HG03135 (cell line): Measurements from ENCODE around the gene RGS7BP.

Experiments
- ATAC-seq: cut with Tn5 transposase; IDR thresholded peaks from one replicate; pipeline ENCODE4 v1.9.1; 2021; ENCODE audit warnings: mild to moderate bottlenecking, moderate library complexity; ENCODE audit not compliant: unreplicated experiment

The RGS7BP gene

DNA sequence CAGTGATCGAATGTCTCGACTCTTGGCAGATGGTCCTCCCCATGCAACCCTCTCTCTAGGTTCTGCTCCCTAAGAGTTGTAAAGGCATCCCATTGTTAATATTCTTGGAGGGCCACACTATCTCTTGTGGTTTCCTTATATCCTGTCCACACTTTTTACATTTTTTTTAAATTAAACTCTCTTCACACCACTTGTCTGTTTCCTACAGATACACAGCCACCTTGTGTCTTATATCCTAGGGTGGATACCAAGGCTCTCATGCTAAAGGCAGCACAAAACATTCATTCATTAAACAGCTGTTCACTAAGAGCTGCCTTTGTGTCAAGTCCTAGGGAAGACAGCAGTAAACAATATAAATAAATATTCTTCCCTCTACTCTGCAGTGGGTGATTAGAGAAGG lies 124.0 kb downstream of the RGS7BP start:
- no peak for ATAC-seq

DNA sequence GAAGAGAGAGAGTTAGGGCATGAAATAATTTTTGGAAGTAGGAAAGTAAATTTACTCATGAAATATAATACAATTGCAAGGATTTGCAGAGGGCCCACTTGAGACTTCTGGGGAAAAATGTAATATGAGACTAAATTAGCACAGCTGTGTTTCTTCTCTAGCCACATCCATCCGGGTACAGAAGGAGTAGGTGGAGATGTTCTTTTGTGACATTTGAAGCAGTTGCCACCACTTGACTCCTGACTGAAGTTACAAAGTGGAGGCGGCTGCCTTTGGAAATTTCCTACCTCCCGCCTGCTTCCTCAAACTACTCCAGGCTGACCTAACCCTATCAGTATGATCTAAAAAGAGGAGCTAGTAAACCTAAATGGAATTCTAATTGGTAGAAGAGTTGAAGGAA lies 126.4 kb downstream of the RGS7BP start:
- no peak for ATAC-seq

DNA sequence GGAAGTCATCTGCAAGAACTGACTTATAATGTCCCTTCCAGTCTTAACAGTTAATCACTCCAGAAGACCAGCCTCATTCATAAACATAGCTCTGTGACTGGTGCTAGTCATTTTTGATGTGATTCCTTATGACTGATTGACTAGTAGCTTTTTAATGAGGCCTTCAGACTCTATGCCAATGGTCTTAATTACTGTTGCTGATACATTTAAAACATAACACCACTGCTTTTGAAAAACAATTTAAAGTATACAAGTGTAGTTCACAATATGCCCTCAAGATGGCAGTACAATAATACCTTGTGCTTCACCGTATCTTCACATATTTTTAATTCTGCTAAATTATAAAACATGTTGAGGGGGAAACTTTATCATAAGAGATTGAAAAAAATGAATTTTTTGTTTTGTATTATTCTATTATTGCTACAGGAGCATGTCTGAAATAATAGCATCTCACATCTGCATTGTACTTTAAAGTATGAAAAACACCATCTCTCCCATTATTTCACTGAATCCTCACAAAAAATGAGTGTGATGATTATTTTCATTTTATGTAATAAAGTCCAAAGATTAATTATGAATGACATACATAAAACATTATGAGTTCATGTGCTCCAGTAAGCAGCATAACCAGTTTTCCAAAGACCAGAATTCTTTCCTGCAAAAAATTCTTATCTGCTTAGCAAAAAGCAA lies 129.3 kb downstream of the RGS7BP start:
- ATAC-seq: no peak

DNA sequence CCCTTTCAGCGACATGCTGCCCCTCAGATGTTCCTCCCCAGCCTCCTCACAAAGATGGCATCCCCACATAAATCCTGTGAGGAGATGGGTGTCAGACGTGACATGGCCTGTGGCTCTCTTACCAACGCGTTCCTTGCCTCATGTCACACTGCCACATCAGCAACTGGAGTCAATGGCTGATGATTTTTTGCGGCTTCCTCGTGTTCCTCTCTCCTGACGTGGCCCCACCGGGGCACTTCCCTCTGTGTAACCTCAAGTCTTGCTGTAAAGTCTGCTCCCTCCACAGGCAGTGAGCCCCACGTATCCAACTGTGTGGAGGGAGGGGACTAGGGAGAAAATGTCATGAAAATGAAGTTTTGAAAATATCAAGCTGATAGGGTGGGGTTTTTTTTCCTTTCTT lies 131.3 kb downstream of the RGS7BP start:
- no peak for ATAC-seq

DNA sequence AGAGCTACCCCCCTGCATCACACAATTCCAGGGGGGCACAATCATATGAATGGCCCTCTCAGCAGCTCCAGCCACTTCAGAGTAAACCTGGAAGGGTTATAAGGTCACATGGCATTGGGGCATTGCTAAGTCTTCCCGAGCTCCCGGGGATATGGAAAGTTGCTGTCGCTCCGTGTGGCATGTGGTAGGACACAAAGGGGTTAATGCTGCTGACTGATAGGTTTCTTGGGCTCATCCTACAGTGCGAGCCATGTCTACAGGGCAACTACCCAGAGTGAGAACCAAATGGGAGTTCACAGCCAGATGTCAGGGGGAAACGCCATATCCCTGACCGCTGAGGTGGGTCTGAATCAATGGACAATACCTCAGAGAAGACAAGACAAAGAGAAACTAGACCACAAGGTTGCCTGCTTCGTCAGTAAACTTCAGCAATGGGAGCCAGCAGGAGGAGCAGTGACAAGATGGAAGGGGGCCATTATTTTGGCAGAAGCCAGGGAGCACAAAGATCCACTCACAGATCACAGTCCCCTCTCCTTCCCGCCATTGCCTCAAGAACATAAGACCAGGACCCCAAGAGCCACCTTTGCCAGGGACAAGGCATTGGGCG lies 132.1 kb downstream of the RGS7BP start:
- no peak for ATAC-seq

DNA sequence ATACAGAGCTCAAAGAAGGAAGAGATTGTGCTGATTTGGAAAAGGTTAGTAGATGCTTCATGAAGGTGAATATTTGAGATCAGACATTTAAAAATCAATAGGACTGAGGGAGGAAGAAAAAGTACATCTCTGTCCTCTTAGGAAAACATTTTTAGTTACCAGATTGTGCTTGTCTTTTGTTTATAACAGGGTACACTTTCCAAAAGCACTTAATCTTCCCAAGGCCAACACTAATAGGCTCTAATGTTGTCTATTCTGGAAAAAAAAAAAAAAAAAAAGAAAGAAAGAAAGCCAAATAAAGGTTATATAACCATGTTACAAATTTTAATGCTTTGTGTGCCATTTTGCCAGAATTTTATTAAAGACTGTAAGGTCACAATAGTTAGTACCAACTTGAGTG lies 139.0 kb downstream of the RGS7BP start:
- no peak for ATAC-seq

DNA sequence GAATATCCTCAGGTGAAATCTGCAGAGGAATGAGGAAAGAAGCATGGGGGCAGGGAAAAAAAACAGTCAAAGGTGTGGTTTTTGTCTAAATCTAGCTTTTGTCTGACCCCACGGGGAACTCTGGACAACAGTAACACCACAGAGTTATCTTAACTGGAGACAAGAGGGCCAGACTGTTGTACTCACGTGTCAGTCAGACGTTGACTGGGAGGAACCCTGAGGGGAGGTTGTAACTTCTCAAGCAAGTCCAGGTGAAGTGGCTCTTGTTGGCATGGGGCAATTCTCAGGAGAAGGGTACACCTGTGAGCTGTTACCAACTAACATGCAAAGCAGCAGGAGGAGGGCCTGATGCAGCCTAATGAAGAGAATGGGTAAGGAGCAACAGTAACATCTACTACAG lies 140.4 kb downstream of the RGS7BP start:
- no peak for ATAC-seq

DNA sequence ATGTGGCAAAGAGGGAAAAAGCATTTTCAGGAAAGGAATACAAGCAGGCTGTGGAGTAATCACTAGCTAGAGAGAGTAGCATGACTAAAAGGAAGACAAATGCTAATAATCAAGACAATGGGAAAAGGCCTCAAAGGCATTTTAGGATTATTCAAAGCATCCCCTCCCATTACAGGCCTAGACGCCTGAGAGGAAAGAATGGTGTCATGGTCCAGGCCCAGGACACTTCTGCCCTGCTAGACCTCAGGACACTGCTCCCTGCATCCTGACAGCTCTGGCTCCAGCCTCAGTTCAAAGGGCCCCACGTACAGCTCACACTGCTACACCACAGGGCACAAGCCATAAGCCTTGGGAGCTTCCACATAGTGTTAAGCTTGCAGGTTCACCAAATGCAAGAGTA lies 143.7 kb downstream of the RGS7BP start:
- ATAC-seq: no peak

DNA sequence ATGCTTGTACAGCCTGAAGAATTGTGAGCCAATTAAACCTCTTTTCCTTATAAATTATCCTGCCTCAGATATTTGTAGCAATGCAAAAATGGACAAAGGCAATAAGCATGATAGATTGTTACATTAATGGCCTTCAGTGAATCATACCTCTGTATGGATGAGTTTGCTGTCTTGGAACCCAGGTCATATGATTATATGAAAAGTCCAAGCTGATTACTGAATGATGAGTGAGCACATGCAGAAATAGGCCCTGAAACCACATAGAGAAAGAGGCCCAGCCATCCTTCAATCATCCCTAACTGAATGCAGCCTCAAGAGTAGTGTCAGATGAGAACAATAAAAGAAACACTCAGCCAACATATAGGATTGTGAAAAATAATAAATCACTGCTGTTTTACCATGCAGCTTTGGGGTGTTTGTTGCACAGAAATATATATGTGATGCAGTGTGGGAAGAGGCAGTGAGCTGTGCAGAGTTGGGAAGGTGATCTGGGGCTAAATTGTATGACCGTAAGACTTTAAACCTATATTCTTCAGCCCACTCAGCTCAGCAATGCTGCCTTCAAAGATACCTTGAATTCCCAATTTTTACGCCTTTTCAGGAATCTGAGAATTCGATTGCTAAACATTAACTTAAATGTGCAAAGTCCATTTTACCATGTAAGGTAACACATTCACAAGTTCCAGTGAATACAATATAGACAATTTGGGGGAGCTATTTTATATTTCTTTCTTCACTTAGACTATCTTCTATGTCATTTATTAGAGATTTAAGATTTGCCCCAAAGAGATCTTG lies 148.1 kb downstream of the RGS7BP start:
- ATAC-seq: no peak

DNA sequence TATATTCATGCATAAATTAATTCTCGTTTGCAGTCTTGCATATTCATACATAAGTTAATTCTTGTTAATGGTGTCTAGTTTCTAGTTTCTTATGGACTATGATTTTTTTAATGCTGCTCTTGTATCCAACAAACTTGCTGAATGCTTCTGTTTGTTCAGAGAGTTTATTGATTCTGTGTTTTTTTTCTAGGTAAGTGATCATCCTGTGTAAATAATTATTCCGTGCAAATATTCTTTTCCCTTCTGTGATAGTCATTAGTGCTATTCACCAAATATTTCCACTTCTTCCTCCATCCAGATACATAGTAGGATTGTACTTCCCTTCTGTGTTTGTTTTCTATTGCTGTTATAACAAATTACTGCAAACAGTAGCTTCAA lies 148.7 kb downstream of the RGS7BP start:
- no peak for ATAC-seq

DNA sequence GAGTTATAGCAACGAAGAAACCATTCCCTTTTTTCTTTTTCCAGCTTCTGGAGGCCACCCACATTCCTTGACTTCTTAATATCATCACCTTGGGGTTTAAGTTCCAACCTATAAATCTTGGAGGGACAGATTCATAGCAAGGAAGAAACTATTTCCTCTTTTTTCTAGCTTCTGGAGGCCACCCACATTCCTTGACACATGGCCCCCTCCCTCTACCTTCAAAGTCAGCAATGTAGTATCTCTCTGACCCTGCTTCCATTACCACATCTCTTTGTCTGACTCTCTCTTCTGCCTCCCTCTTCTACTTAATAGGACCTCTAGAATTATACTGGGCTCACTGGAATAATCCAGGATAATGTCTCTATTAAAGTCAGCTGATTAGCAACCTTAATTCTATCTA lies 149.8 kb downstream of the RGS7BP start:
- ATAC-seq: no peak

DNA sequence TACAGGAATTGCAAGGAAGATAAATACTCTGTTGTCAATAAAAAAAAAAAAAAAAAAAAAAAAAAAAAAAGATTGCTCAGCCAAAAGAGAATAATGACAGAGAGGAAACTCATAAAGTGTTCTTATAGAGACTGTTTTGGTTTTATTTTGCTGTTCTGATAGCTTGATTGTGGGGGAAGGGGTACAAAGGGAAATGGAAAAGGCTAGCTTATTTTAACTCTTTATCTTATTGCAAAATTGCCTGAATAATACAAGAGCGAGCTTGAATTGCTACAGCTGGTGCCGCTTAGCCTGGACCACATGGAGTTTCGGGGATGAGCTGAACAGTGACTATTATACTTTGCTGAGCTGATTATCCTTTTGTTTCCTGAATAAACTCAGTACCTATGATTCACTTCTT lies 153.5 kb downstream of the RGS7BP start:
- ATAC-seq: no peak
